Fibroblast of villous mesenchyme (primary cell): ENCODE measurements around the gene ZFR2. TPM values are rescaled to one million over a fixed set of nuclear protein-coding genes. Genes with fewer than 3 reads are reported as not detected.
"Not testable (repeated sequence)": the region's sequence is repeated elsewhere in the genome, so short reads cannot be mapped to it uniquely, and the experiment has no call there.

Source experiments
- DNase-seq: peaks from one replicate; pipeline ENCODE4 v3.0.0-alpha.2; 2010; ENCODE audit warnings: low read depth
- H3K4me3 ChIP-seq: 2 replicates; pipeline ENCODE4 v1.5.1; 2011; ENCODE audit warnings: low read depth, mild to moderate bottlenecking, low read length
- total RNA-seq: library from RNA; depleted of rRNA; stranded (reverse); fragments of >200 nt; gene quantifications from 2 replicates; pipeline ENCODE4 v1.2.3, GENCODE V29; 2012
- TF ChIP-seq, protein P1 (sequence below): IDR thresholded peaks from 2 replicates; pipeline ENCODE4 v1.5.1; 2012; ENCODE audit warnings: low read depth, mild to moderate bottlenecking, low read length; ENCODE audit not compliant: insufficient read depth

The ZFR2 gene
- total RNA-seq, 1 donor: not detected

DNA sequence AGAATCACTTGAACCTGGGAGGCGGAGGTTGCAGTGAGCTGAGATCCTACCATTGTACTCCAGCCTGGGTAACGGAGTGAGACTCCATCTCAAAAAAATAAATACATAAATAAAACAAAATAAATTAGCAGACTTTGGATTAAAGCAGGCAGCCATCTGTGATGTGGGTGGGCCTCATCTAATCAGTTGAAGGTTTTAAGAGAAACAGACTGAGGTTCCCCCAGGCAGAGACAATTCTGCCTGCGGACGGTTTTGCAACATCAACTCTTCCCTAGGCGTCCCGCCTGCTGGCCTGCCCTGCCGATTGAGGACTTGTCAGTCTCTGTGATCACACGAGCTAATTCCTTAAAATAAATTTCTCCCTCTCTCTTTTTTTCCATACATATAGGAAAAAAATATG is 35.4 kb upstream of the ZFR2 start:
- DNase-seq: no peak
- no peak overlapping the region for H3K4me3 ChIP-seq
- TF ChIP-seq, protein P1, sequence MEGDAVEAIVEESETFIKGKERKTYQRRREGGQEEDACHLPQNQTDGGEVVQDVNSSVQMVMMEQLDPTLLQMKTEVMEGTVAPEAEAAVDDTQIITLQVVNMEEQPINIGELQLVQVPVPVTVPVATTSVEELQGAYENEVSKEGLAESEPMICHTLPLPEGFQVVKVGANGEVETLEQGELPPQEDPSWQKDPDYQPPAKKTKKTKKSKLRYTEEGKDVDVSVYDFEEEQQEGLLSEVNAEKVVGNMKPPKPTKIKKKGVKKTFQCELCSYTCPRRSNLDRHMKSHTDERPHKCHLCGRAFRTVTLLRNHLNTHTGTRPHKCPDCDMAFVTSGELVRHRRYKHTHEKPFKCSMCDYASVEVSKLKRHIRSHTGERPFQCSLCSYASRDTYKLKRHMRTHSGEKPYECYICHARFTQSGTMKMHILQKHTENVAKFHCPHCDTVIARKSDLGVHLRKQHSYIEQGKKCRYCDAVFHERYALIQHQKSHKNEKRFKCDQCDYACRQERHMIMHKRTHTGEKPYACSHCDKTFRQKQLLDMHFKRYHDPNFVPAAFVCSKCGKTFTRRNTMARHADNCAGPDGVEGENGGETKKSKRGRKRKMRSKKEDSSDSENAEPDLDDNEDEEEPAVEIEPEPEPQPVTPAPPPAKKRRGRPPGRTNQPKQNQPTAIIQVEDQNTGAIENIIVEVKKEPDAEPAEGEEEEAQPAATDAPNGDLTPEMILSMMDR: no peak

DNA sequence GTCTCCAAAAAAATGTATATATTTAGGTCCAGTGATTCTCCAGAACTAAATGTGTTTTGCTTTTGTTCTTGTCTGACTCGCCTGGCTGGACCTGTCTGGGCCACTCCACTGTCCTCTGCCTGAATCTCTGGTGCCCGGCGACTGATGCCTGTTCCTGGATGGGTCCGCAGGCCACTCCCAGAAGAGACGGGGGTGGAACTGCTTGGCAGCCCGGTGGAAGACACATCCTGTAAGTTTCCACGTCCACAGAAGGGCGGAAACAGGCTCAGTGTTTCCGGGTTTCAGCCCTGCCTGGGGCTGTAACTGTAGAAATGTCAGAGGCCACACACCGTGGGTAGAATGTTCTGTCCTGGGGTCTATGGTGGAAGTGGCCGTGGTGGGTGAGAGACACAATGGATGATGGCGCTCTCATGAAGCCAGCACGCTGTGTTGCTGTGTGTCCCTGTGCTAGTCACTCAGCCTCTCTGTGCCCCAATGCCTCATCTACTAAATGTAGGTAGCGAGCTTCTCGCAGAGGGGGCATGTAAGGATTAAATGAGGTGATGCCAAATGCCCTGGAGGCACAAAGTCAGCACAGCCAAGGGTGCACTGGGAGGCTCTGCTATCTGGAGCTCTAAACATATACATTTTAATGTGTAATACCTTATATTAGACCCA is 33.6 kb upstream of the ZFR2 start:
- TF ChIP-seq, protein P1: no peak
- no peak overlapping the region for H3K4me3 ChIP-seq
- DNase-seq: no peak

DNA sequence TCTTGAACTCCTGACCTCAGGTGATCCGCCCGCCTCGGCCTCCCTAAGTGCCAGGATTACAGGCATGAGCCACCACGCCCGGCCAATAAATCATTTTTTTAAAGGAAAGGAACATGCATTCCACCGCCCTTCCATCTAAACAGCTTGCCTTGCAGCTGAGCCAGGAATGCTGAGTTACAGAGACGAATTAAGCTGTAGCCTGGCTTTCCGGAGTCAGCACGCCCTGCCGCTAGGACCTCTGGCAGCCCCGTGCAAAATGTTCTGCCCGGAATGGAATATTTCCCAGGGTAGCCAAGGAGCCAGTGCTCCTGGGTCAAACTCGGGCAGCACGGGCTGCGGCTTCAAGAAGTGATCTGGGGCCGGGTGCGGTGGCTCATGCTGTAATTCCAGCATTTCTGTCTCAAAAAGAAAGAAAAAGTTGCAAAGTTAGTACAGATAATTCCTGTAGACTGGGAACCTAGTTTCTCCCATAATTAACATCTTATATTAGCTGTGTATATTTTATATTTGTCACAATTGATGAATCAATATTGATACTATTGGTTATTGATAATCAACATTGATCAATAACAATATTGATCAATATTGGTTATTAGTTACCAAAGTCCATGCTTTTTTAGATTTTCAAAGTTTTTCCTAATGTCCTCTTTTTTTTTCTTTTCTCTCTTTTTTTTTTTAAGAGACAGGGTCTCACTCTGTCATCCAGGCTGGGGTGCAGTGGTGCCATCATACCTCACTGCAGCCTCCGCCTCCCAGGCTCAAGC is 30.9 kb upstream of the ZFR2 start:
- DNase-seq: peak; percentile 65
- no peak overlapping the region for H3K4me3 ChIP-seq
- TF ChIP-seq, protein P1: no peak

DNA sequence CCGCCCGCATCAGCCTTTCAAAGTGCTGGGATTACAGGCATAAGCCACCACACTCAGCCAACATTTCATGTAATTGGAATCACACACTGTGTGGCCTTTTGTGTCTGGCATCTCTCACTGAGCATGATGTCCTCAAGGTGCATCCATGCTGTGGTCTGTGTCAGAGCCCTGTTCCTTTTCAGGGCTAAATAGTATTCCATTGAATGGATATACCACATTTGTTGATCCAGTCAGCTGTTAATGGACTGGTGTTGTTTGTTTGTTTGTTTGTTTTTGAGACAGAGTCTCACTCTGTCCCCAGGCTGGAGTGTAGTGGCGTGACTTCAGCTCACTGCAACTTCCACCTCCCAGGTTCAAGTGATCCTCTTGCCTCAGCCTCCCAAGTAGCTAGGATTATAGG is 29.6 kb upstream of the ZFR2 start:
- TF ChIP-seq, protein P1: no peak
- H3K4me3 ChIP-seq: no peak overlapping the region
- no peak for DNase-seq

DNA sequence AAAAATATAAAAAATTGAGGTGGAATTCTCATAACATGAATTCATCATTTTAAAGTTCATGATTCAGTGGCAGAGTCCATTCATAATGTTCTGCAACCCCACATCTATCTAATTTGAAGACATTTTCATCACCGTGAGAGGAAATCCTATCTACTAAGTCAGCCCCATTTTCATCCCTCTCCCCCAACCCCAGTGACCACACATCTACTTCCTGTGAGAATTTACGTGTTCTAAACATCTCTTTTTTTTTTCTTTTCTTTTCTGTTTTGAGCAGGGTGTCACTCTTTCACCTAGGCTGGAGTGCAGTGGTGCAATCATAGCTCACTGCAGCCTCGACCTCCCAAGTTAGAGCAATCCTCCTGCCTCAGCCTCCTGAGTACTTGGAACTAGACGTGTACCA is 29.1 kb upstream of the ZFR2 start:
- DNase-seq: no peak
- TF ChIP-seq, protein P1: no peak
- H3K4me3 ChIP-seq: no peak overlapping the region

DNA sequence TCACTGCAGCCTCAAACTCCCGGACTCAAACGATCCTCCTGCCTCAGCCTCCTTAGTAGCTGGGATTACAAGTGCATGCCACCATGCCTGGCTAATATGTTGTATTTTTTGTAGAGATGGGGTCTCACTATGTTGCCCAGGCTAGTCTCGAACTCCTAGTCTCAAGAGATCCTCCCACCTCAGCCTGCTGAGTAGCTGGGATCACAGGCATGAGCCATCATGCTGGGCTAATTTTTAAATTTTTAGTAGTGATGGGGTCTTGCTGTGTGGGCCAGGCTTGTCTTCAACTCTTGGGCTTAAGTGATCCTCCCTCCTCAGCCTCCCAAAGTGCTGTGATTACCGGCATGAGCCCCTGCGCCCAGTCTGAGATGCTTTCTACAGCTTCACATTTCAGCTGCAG is 26.9 kb upstream of the ZFR2 start:
- no peak overlapping the region for H3K4me3 ChIP-seq
- DNase-seq: no peak
- TF ChIP-seq, protein P1: no peak

DNA sequence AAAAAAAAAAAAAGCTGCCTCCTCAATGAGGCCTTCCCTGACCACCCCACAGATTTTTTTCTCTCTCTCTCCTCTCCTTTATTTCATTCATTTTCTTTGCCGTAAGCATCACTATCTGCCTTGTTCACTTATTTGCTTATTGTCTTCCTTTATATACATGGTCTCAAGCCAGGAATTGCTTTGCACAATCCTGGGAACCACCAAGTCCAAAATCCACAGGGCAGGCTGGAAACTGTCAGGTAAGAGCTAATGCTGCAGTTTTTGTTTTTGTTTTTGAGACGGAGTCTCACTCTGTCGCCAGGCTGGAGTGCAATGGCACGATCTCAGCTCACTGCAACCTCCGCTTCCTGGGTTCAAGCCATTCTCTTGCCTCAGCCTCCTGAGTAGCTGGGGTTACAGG is 26.1 kb upstream of the ZFR2 start:
- H3K4me3 ChIP-seq, DNase-seq: not testable (repeated sequence)
